Peyer's patch (tissue), 4 donors: ENCODE results near the gene CHID1. TPM values are rescaled to one million over a fixed set of nuclear protein-coding genes. Genes with fewer than 3 reads are reported as not detected.

Experiments
- DNase-seq, 3 donors: peaks; one replicate each; pipeline ENCODE4 v3.0.0-alpha.2; 2017 to 2019
- H3K27ac ChIP-seq, 4 donors: fragments of 200-600 bp; sonication (generic); one replicate each; pipeline ENCODE4 v1.5.1; 2016 to 2019
- H3K27me3 ChIP-seq, 2 donors: fragments of 200-600 bp; sonication (generic); one replicate each; pipeline ENCODE4 v1.5.1; 2019
- H3K36me3 ChIP-seq, 3 donors: fragments of 200-600 bp; sonication (generic); one replicate each; pipeline ENCODE4 v1.5.1; 2016 to 2019
- H3K4me1 ChIP-seq, 4 donors: fragments of 200-600 bp; sonication (generic); one replicate each; pipeline ENCODE4 v1.5.1; 2016 to 2019
- H3K4me3 ChIP-seq, 4 donors: fragments of 200-600 bp; sonication (generic); 1 replicate in 3 of 4; 2 replicates in 1 of 4; pipeline ENCODE4 v1.5.1; 2016 to 2019; ENCODE audit warnings: mild to moderate bottlenecking in 1 of 4
- H3K9me3 ChIP-seq, 4 donors: fragments of 200-600 bp; sonication (generic); one replicate each; pipeline ENCODE4 v1.5.1; 2016 to 2019; ENCODE audit warnings: mild to moderate bottlenecking in 1 of 4
- CTCF ChIP-seq, 6 experiments: fragments of 450-650 bp in 4 of 6; fragments of 200-600 bp in 2 of 6; sonication (generic) in 1 of 6; IDR thresholded peaks; one replicate each; pipeline ENCODE4 v1.5.1; 2017 to 2019; ENCODE audit warnings: antibody characterized with exemption in 6 of 6, mild to moderate bottlenecking in 3 of 6, moderate library complexity in 1 of 6
- POLR2A ChIP-seq, 2 donors: fragments of 450-650 bp; IDR thresholded peaks; one replicate each; pipeline ENCODE4 v1.5.1; 2017; ENCODE audit warnings: antibody characterized with exemption in 2 of 2, mild to moderate bottlenecking in 2 of 2, moderate library complexity in 2 of 2
- total RNA-seq, 4 donors: library from RNA; depleted of rRNA; stranded (reverse); fragments of >200 nt; gene quantifications; one replicate each; pipeline ENCODE4 v1.1.0, GENCODE V29; 2016

Gene CHID1
- total RNA-seq, 4 donors from 2014 or later: 50.6 to 72.6 (median 57.2) TPM

GRCh38 chr11:864898-865297 lies 45.7 kb downstream of the CHID1 start:
- no peak overlapping the region for H3K27ac ChIP-seq
- H3K4me3 ChIP-seq: no peak overlapping the region
- no peak for DNase-seq
- H3K36me3 ChIP-seq: no peaks in the 10 kb centered on the region
- peaks cover 0 to 4% of the 10 kb centered on the region in 2 donors for H3K27me3 ChIP-seq
- H3K4me1 ChIP-seq: peaks cover 0 to 14% (median 0%) of the 10 kb centered on the region in 4 donors
- no peak for TF ChIP-seq CTCF (IDR thresholded peaks at IDR 0.05)
- TF ChIP-seq POLR2A (IDR thresholded peaks at IDR 0.05): no peak
- H3K9me3 ChIP-seq: no peaks in the 10 kb centered on the region

GRCh38 chr11:863910-864827 lies 46.4 kb downstream of the CHID1 start:
- Histone ChIP-seq H3K36me3 (no peaks in the 10 kb centered on the region), H3K4me1 (peaks cover 0 to 21% (median 0%) of the 10 kb centered on the region in 4 donors), H3K27me3 (peaks cover 0 to 4% of the 10 kb centered on the region in 2 donors), H3K27ac (no peak overlapping the region), H3K4me3 (no peak overlapping the region), H3K9me3 (no peaks in the 10 kb centered on the region)
- TF ChIP-seq CTCF (IDR thresholded peaks at IDR 0.05) (no peak), POLR2A (IDR thresholded peaks at IDR 0.05) (no peak)
- DNase-seq: no peak

GRCh38 chr11:863023-863909 lies 47.3 kb downstream of the CHID1 start:
- no peak for DNase-seq
- H3K4me1 ChIP-seq: peaks cover 0 to 26% (median 0%) of the 10 kb centered on the region in 4 donors
- TF ChIP-seq CTCF (IDR thresholded peaks at IDR 0.05): no peak
- no peak for TF ChIP-seq POLR2A (IDR thresholded peaks at IDR 0.05)
- H3K27me3 ChIP-seq: peaks cover 0 to 4% of the 10 kb centered on the region in 2 donors
- no peaks in the 10 kb centered on the region for H3K36me3 ChIP-seq
- H3K4me3 ChIP-seq: no peak overlapping the region
- H3K27ac ChIP-seq: no peak overlapping the region
- H3K9me3 ChIP-seq: no peaks in the 10 kb centered on the region

GRCh38 chr11:862696-863022 lies 48.0 kb downstream of the CHID1 start:
- no peak for DNase-seq
- Histone ChIP-seq H3K4me1 (peaks cover 0 to 26% (median 0%) of the 10 kb centered on the region in 4 donors), H3K36me3 (no peaks in the 10 kb centered on the region), H3K4me3 (no peak overlapping the region), H3K9me3 (no peaks in the 10 kb centered on the region), H3K27ac (no peak overlapping the region), H3K27me3 (peaks cover 0 to 4% of the 10 kb centered on the region in 2 donors)
- TF ChIP-seq CTCF (IDR thresholded peaks at IDR 0.05) (no peak), POLR2A (IDR thresholded peaks at IDR 0.05) (no peak)

GRCh38 chr11:862081-862661 lies 48.4 kb downstream of the CHID1 start:
- no peaks in the 10 kb centered on the region for H3K36me3 ChIP-seq
- peaks cover 0 to 4% of the 10 kb centered on the region in 2 donors for H3K27me3 ChIP-seq
- TF ChIP-seq CTCF (IDR thresholded peaks at IDR 0.05) (no peak), POLR2A (IDR thresholded peaks at IDR 0.05) (no peak)
- H3K9me3 ChIP-seq: no peaks in the 10 kb centered on the region
- DNase-seq: no peak
- H3K4me3 ChIP-seq: no peak overlapping the region
- no peak overlapping the region for H3K27ac ChIP-seq
- peaks cover 0 to 26% (median 0%) of the 10 kb centered on the region in 4 donors for H3K4me1 ChIP-seq
